SJSA1 (cell line): ENCODE measurements around the gene XPA. TPM values are rescaled to one million over a fixed set of nuclear protein-coding genes. Genes with fewer than 3 reads are reported as not detected.

Experiments used
- DNase-seq, 2 experiments: peaks; one replicate each; pipeline ENCODE4 v3.0.0-alpha.2; 2015 to 2020; ENCODE audit warnings: low spot score in 2 of 2, low read depth in 1 of 2
- H3K27ac ChIP-seq: fragments of 250-450 bp; sonication (Bioruptor Pico); 2 replicates; pipeline ENCODE4 v1.5.1; 2020; ENCODE audit warnings: mild to moderate bottlenecking, moderate library complexity
- H3K27me3 ChIP-seq: fragments of 250-450 bp; sonication (Bioruptor Pico); replicated peaks from 2 replicates; pipeline ENCODE4 v1.5.1; 2020; ENCODE audit warnings: mild to moderate bottlenecking, moderate library complexity
- H3K36me3 ChIP-seq: fragments of 250-450 bp; sonication (Bioruptor Pico); 2 replicates; pipeline ENCODE4 v1.5.1; 2020; ENCODE audit warnings: mild to moderate bottlenecking
- H3K4me1 ChIP-seq: fragments of 250-450 bp; sonication (Bioruptor Pico); replicated peaks from 2 replicates; pipeline ENCODE4 v1.6.1; 2021; ENCODE audit warnings: mild to moderate bottlenecking
- H3K4me3 ChIP-seq: fragments of 250-450 bp; sonication (Bioruptor Pico); 2 replicates; pipeline ENCODE4 v1.5.1; 2020; ENCODE audit warnings: mild to moderate bottlenecking
- H3K9me3 ChIP-seq: fragments of 250-450 bp; sonication (Bioruptor Pico); replicated peaks from 2 replicates; pipeline ENCODE4 v1.5.1; 2020; ENCODE audit warnings: mild to moderate bottlenecking
- total RNA-seq: library from RNA; depleted of rRNA; stranded (reverse); fragments of >200 nt; shearing (Covaris generic); gene quantifications from 2 replicates; pipeline ENCODE4 v1.2.3, GENCODE V29; 2014

XPA gene
- total RNA-seq, 1 experiment from 2014 or later = 7.8 TPM

- no peak overlapping the region for H3K4me3 ChIP-seq
- peaks cover 92% of the 10 kb centered on the region for H3K36me3 ChIP-seq
These were observed 36.3 kb downstream of the XPA start for GRCh38 chr9:97660847-97661246.

GRCh38 chr9:97660340-97660739 lies 36.8 kb downstream of the XPA start:
- Histone ChIP-seq H3K4me1 (no peaks in the 10 kb centered on the region), H3K9me3 (no peaks in the 10 kb centered on the region), H3K36me3 (peaks cover 94% of the 10 kb centered on the region), H3K27me3 (no peaks in the 10 kb centered on the region), H3K27ac (no peak overlapping the region), H3K4me3 (no peak overlapping the region)
- no peak for DNase-seq

More at GRCh38 chr9:97660847-97661246, 36.3 kb downstream of the XPA start:
- DNase-seq = no peak
- Histone ChIP-seq H3K4me1 (no peaks in the 10 kb centered on the region), H3K9me3 (no peaks in the 10 kb centered on the region), H3K27ac (no peak overlapping the region), H3K27me3 (no peaks in the 10 kb centered on the region)

- Histone ChIP-seq H3K4me3 (no peak overlapping the region), H3K9me3 (no peaks in the 10 kb centered on the region), H3K36me3 (peaks cover 94% of the 10 kb centered on the region), H3K27ac (no peak overlapping the region), H3K4me1 (no peaks in the 10 kb centered on the region), H3K27me3 (no peaks in the 10 kb centered on the region)
- no peak for DNase-seq
These were observed 37.4 kb downstream of the XPA start for GRCh38 chr9:97659771-97660170.

GRCh38 chr9:97658707-97659106 lies 38.4 kb downstream of the XPA start:
- Histone ChIP-seq H3K4me3 (no peak overlapping the region), H3K27me3 (no peaks in the 10 kb centered on the region), H3K36me3 (peaks cover 94% of the 10 kb centered on the region), H3K4me1 (no peaks in the 10 kb centered on the region), H3K9me3 (no peaks in the 10 kb centered on the region), H3K27ac (no peak overlapping the region)
- DNase-seq = no peak

GRCh38 chr9:97651646-97652045 lies 45.5 kb downstream of the XPA start:
- Histone ChIP-seq H3K27me3 (no peaks in the 10 kb centered on the region), H3K4me3 (no peak overlapping the region), H3K9me3 (no peaks in the 10 kb centered on the region), H3K36me3 (peaks cover 77% of the 10 kb centered on the region), H3K4me1 (peaks cover 11% of the 10 kb centered on the region), H3K27ac (no peak overlapping the region)
- no peak for DNase-seq

- Histone ChIP-seq H3K27me3 (no peaks in the 10 kb centered on the region), H3K36me3 (peaks cover 72% of the 10 kb centered on the region), H3K4me1 (peaks cover 11% of the 10 kb centered on the region), H3K4me3 (no peak overlapping the region), H3K9me3 (no peaks in the 10 kb centered on the region), H3K27ac (no peak overlapping the region)
- no peak for DNase-seq
These were observed 49.1 kb downstream of the XPA start for GRCh38 chr9:97647996-97648395.

GRCh38 chr9:97645720-97646119 lies 51.4 kb downstream of the XPA start:
- no peaks in the 10 kb centered on the region for H3K4me1 ChIP-seq
- no peak for DNase-seq
- no peak overlapping the region for H3K4me3 ChIP-seq
- H3K27me3 ChIP-seq = no peaks in the 10 kb centered on the region
- no peaks in the 10 kb centered on the region for H3K9me3 ChIP-seq
- H3K36me3 ChIP-seq = peaks cover 72% of the 10 kb centered on the region
- H3K27ac ChIP-seq = no peak overlapping the region

- Histone ChIP-seq H3K27ac (no peak overlapping the region), H3K36me3 (peaks cover 53% of the 10 kb centered on the region), H3K4me1 (no peaks in the 10 kb centered on the region), H3K9me3 (no peaks in the 10 kb centered on the region), H3K4me3 (no peak overlapping the region), H3K27me3 (no peaks in the 10 kb centered on the region)
- DNase-seq = no peak
These were observed 56.8 kb downstream of the XPA start for GRCh38 chr9:97640325-97640724.

- Histone ChIP-seq H3K9me3 (no peaks in the 10 kb centered on the region), H3K27me3 (no peaks in the 10 kb centered on the region), H3K4me3 (no peak overlapping the region), H3K36me3 (peaks cover 39% of the 10 kb centered on the region), H3K4me1 (no peaks in the 10 kb centered on the region), H3K27ac (no peak overlapping the region)
- DNase-seq = no peak
These were observed 58.5 kb downstream of the XPA start for GRCh38 chr9:97638666-97639065.

- Histone ChIP-seq H3K36me3 (peaks cover 24% of the 10 kb centered on the region), H3K4me1 (peaks cover 3% of the 10 kb centered on the region; the same call in 1 of the 2 replicates), H3K4me3 (no peak overlapping the region), H3K27ac (no peak overlapping the region), H3K9me3 (no peaks in the 10 kb centered on the region), H3K27me3 (no peaks in the 10 kb centered on the region)
- DNase-seq = no peak
These were observed 60.2 kb downstream of the XPA start for GRCh38 chr9:97636903-97637302.

GRCh38 chr9:97635026-97635425 lies 62.1 kb downstream of the XPA start:
- DNase-seq = no peak
- H3K27me3 ChIP-seq = no peaks in the 10 kb centered on the region
- H3K27ac ChIP-seq = no peak overlapping the region
- peaks cover 5% of the 10 kb centered on the region; the same call in 1 of the 2 replicates for H3K4me1 ChIP-seq
- peaks cover 8% of the 10 kb centered on the region; the same call in 1 of the 2 replicates for H3K36me3 ChIP-seq
- H3K4me3 ChIP-seq = peak overlapping the region; percentile 66
- no peaks in the 10 kb centered on the region for H3K9me3 ChIP-seq

- Histone ChIP-seq H3K4me1 (peaks cover 5% of the 10 kb centered on the region), H3K27ac (peak overlapping the region; percentile 97), H3K27me3 (no peaks in the 10 kb centered on the region), H3K4me3 (peak overlapping the region; percentile 66), H3K36me3 (peaks cover 8% of the 10 kb centered on the region; the same call in 1 of the 2 replicates), H3K9me3 (no peaks in the 10 kb centered on the region)
- DNase-seq = no peak
These were observed 63.2 kb downstream of the XPA start for GRCh38 chr9:97633859-97634490.

- Histone ChIP-seq H3K4me1 (peaks cover 13% of the 10 kb centered on the region), H3K27me3 (no peaks in the 10 kb centered on the region), H3K36me3 (peaks cover 8% of the 10 kb centered on the region; the same call in 1 of the 2 replicates), H3K9me3 (no peaks in the 10 kb centered on the region), H3K27ac (peak within 1 kb of the TSS; percentile 97), H3K4me3 (peak within 1 kb of the TSS; percentile 66)
- peak; percentile 96 to 99 for DNase-seq
These were observed 63.9 kb downstream of the XPA start, which contains the start of the genes NCBP1 and TSTD2 for GRCh38 chr9:97632985-97633858. NCBP1 (plus strand) TSS chr9:97633821; CDS start chr9:97633882, 61 bp downstream. TSTD2 (minus strand) TSS chr9:97633368; CDS start chr9:97627562, 5,806 bp downstream.
